Measurements from ENCODE around the gene TRIM67. TPM values are rescaled to one million over a fixed set of nuclear protein-coding genes. Genes with fewer than 3 reads are reported as not detected.

TRIM67 gene
- total RNA-seq, 3 donors from 2014 or later (not counting 1 experiment from before 2014, with no cell fraction given): not detected

DNA sequence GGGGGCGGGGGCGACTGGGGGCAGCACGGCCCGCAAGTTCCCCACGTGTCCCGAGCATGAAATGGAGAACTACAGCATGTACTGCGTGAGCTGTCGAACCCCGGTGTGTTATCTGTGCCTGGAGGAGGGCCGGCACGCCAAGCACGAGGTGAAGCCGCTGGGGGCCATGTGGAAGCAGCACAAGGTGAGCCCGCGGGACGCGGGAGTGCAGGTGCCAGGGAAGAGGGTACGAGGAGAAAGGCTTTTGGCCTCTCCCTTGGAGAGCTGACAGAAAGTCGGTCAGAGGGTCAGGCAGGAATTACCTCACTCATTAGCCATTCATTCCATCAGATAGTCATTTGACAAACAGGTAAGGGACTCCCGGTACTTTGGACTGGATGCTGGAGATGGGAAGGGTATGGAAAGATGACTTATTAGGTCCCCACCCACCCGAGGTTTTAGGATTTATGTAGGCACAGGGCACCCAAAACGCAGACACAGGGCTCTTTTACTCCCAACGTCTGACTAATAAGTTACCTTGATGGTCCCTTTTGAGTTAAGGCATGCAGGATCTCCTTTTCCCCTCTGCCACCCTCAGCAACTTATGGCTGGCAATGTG is 2.1 kb downstream of the TRIM67 start:
- 23% methylated on average over 23 of the region's 23 CpGs for WGBS (ENCODE audit: insufficient coverage)
- TF ChIP-seq, protein P1, sequence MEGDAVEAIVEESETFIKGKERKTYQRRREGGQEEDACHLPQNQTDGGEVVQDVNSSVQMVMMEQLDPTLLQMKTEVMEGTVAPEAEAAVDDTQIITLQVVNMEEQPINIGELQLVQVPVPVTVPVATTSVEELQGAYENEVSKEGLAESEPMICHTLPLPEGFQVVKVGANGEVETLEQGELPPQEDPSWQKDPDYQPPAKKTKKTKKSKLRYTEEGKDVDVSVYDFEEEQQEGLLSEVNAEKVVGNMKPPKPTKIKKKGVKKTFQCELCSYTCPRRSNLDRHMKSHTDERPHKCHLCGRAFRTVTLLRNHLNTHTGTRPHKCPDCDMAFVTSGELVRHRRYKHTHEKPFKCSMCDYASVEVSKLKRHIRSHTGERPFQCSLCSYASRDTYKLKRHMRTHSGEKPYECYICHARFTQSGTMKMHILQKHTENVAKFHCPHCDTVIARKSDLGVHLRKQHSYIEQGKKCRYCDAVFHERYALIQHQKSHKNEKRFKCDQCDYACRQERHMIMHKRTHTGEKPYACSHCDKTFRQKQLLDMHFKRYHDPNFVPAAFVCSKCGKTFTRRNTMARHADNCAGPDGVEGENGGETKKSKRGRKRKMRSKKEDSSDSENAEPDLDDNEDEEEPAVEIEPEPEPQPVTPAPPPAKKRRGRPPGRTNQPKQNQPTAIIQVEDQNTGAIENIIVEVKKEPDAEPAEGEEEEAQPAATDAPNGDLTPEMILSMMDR (IDR thresholded peaks at IDR 0.05): no peak
- H3K36me3 Mint-ChIP-seq: no peaks in the 10 kb centered on the region
- H3K27ac ChIP-seq (ENCODE audit: low read length): no peak overlapping the region
- H3K4me3 ChIP-seq (ENCODE audit: low read length): no peak overlapping the region
- no peak for ATAC-seq
- no peaks in the 10 kb centered on the region for H3K9me3 Mint-ChIP-seq
- H3K4me1 Mint-ChIP-seq: no peaks in the 10 kb centered on the region
- no peak overlapping the region for H3K27ac Mint-ChIP-seq
- H3K4me1 ChIP-seq (ENCODE audit: control insufficient read depth, insufficient read depth, low read length): peaks cover 9% of the 10 kb centered on the region
- peaks cover 44 to 55% of the 10 kb centered on the region in 2 donors for H3K27me3 Mint-ChIP-seq (ENCODE audit: low read depth in 2 of 2)
- H3K9me3 ChIP-seq (ENCODE audit: control insufficient read depth, insufficient read depth, low read length): no peaks in the 10 kb centered on the region
- no peak overlapping the region for H3K4me3 Mint-ChIP-seq
- H3K27me3 ChIP-seq (ENCODE audit: control insufficient read depth, insufficient read depth, low read length): peaks cover 21% of the 10 kb centered on the region
- H3K36me3 ChIP-seq (ENCODE audit: control insufficient read depth, insufficient read depth, low read length): no peaks in the 10 kb centered on the region
- intact Hi-C loops (cut with micrococcal nuclease): no loop called here
- no peak for DNase-seq

DNA sequence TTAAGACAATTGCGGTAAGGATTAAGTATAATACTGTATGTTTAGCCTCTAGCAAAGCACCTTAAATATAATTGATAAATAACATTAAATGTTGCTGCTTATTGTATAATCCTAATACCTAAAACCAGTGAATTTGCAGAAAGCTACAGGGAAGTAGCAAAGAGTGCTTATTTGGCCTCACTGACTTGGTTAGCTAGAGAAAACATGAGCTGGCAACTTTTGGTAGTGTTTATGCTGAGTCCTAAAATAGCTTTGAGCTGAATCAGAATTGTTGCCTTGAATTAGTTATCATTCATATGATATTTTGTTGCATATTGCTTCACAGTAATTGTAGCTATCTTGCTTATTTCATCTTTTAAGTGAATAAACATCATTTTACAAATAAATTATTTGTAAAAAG is 3.5 kb downstream of the TRIM67 start:
- WGBS (ENCODE audit: insufficient coverage): no CpG with 5 or more reads among the region's 1 CpG
- TF ChIP-seq, protein P1 (IDR thresholded peaks at IDR 0.05): no peak

DNA sequence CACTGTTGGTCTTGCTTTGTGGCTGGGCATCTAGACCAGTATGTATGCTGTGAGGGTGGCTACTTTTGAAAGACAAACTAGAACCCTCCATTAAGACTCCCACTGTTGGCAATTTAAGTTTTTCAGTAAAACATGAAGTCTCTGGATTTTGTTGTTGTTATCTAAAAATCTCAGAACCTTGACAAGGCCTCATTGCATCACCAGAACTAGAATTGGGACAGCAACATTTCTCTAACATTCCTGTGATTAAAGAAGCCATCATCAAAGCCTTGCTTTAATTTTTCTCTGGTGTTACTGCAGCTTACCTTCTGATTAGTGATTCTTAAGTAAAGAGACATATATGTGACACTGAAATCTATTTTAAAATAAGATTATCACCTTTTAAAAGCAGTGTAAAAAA is 4.5 kb downstream of the TRIM67 start:
- no peak for DNase-seq
- Mint-ChIP-seq H3K9me3 (no peaks in the 10 kb centered on the region), H3K4me3 (no peak overlapping the region), H3K27me3 (ENCODE audit: low read depth in 2 of 2) (peaks cover 26 to 35% of the 10 kb centered on the region in 2 donors), H3K27ac (no peak overlapping the region), H3K4me1 (no peaks in the 10 kb centered on the region), H3K36me3 (no peaks in the 10 kb centered on the region)
- Histone ChIP-seq H3K4me3 (ENCODE audit: low read length) (no peak overlapping the region), H3K9me3 (ENCODE audit: control insufficient read depth, insufficient read depth, low read length) (no peaks in the 10 kb centered on the region), H3K36me3 (ENCODE audit: control insufficient read depth, insufficient read depth, low read length) (no peaks in the 10 kb centered on the region), H3K4me1 (ENCODE audit: control insufficient read depth, insufficient read depth, low read length) (peaks cover 9% of the 10 kb centered on the region), H3K27ac (ENCODE audit: low read length) (no peak overlapping the region), H3K27me3 (ENCODE audit: control insufficient read depth, insufficient read depth, low read length) (peaks cover 21% of the 10 kb centered on the region)
- TF ChIP-seq, protein P1 (IDR thresholded peaks at IDR 0.05): no peak
- ATAC-seq: no peak
- intact Hi-C loops (cut with micrococcal nuclease): no loop called here

More for the DNA sequence above, 3.5 kb downstream of the TRIM67 start:
- no peak overlapping the region for H3K4me3 ChIP-seq (ENCODE audit: low read length)
- no peaks in the 10 kb centered on the region for H3K4me1 Mint-ChIP-seq
- peaks cover 31 to 41% of the 10 kb centered on the region in 2 donors for H3K27me3 Mint-ChIP-seq (ENCODE audit: low read depth in 2 of 2)
- no peaks in the 10 kb centered on the region for H3K36me3 ChIP-seq (ENCODE audit: control insufficient read depth, insufficient read depth, low read length)
- H3K27me3 ChIP-seq (ENCODE audit: control insufficient read depth, insufficient read depth, low read length): peaks cover 21% of the 10 kb centered on the region
- DNase-seq (no peak), ATAC-seq (no peak)
- intact Hi-C loops (cut with micrococcal nuclease): no loop called here
- no peak overlapping the region for H3K4me3 Mint-ChIP-seq
- H3K9me3 Mint-ChIP-seq: no peaks in the 10 kb centered on the region
- H3K36me3 Mint-ChIP-seq: no peaks in the 10 kb centered on the region
- no peak overlapping the region for H3K27ac Mint-ChIP-seq
- H3K4me1 ChIP-seq (ENCODE audit: control insufficient read depth, insufficient read depth, low read length): peaks cover 9% of the 10 kb centered on the region
- H3K9me3 ChIP-seq (ENCODE audit: control insufficient read depth, insufficient read depth, low read length): no peaks in the 10 kb centered on the region
- no peak overlapping the region for H3K27ac ChIP-seq (ENCODE audit: low read length)

DNA sequence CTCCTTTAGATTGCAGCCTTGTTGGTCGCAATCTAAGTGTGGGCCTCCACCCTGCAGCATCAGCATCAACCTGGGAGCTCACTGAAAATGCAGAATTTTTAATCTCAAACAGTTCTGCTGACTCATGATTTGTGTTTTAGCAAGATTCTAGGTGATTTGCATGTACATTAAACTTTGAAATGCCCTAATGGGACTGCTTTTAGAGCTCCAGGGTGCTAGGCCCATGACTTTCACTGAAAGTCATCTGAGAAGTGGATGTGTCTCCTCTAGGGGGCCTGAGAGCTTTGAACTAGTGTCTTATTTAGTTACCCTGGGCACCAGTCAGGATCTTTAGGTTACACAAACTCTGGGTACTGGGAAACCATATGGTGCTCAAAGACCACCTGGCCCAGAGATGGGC is 9.0 kb downstream of the TRIM67 start:
- Histone ChIP-seq H3K27me3 (ENCODE audit: control insufficient read depth, insufficient read depth, low read length) (peaks cover 6% of the 10 kb centered on the region), H3K9me3 (ENCODE audit: control insufficient read depth, insufficient read depth, low read length) (no peaks in the 10 kb centered on the region), H3K4me1 (ENCODE audit: control insufficient read depth, insufficient read depth, low read length) (no peaks in the 10 kb centered on the region), H3K27ac (ENCODE audit: low read length) (no peak overlapping the region), H3K36me3 (ENCODE audit: control insufficient read depth, insufficient read depth, low read length) (no peaks in the 10 kb centered on the region), H3K4me3 (ENCODE audit: low read length) (no peak overlapping the region)
- H3K36me3 Mint-ChIP-seq: no peaks in the 10 kb centered on the region
- no peaks in the 10 kb centered on the region for H3K9me3 Mint-ChIP-seq
- ATAC-seq (no peak), DNase-seq (no peak)
- 94% methylated on average over 1 of the region's 1 CpG for WGBS (ENCODE audit: insufficient coverage)
- H3K27me3 Mint-ChIP-seq (ENCODE audit: low read depth in 2 of 2): peaks cover 22 to 47% of the 10 kb centered on the region in 2 donors
- no peaks in the 10 kb centered on the region for H3K4me1 Mint-ChIP-seq
- H3K27ac Mint-ChIP-seq: no peak overlapping the region
- intact Hi-C loops (cut with micrococcal nuclease): no loop called here
- TF ChIP-seq, protein P1 (IDR thresholded peaks at IDR 0.05): no peak
- H3K4me3 Mint-ChIP-seq: no peak overlapping the region

Data from natural killer cell (primary cell).